DOHH2 (cell line): ENCODE measurements around the gene CLASP2.

Experiments used
- EZH2phosphoT487 ChIP-seq: fragments of 200-600 bp; sonication (generic); IDR thresholded peaks from 2 replicates; pipeline ENCODE4 v1.6.1; 2017; ENCODE audit warnings: borderline replicate concordance, mild to moderate bottlenecking, antibody characterized with exemption, low read length, moderate library complexity, mixed read lengths
- TF ChIP-seq, protein P1 (sequence below): fragments of 200-600 bp; sonication (generic); IDR thresholded peaks from one replicate; pipeline ENCODE4 v1.5.1; 2014; ENCODE audit warnings: antibody characterized with exemption, mild to moderate bottlenecking, low read depth, low read length; ENCODE audit not compliant: poor library complexity, severe bottlenecking

DNA sequence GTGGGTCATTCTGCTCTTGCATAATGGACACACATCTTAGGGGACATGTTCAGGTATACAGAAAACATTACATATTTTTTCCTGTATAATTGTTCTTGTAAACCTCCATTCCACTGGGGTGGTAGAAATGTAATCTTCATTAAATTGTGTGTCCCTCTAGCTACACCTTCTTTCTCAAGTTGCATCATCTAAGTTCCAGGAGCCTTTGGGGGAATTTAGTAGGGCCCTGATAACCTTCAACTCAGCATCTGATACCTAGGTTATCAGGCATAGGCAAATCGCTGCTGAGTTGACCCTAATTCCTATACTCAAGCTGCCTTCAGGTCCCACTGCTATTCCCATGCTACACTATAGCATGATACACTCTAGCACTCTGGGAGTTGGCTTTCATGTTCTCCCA is 19.1 kb upstream of the CLASP2 start:
- TF ChIP-seq, protein P1, sequence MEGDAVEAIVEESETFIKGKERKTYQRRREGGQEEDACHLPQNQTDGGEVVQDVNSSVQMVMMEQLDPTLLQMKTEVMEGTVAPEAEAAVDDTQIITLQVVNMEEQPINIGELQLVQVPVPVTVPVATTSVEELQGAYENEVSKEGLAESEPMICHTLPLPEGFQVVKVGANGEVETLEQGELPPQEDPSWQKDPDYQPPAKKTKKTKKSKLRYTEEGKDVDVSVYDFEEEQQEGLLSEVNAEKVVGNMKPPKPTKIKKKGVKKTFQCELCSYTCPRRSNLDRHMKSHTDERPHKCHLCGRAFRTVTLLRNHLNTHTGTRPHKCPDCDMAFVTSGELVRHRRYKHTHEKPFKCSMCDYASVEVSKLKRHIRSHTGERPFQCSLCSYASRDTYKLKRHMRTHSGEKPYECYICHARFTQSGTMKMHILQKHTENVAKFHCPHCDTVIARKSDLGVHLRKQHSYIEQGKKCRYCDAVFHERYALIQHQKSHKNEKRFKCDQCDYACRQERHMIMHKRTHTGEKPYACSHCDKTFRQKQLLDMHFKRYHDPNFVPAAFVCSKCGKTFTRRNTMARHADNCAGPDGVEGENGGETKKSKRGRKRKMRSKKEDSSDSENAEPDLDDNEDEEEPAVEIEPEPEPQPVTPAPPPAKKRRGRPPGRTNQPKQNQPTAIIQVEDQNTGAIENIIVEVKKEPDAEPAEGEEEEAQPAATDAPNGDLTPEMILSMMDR: no peak
- TF ChIP-seq EZH2phosphoT487: no peak
